ENCODE measurements around the gene HGF. TPM values are rescaled to one million over a fixed set of nuclear protein-coding genes. Genes with fewer than 3 reads are reported as not detected.

The HGF gene
- total and polyA plus RNA-seq, 10 of the 15 experiments (the other 5 are each of a cell fraction or from before 2014, with no cell fraction given), result 0.10 to 1.7 (median 0.99) TPM

- ChIA-PET SMC1A (ENCODE audit: uncharacterized antibody, unreplicated experiment) (interaction anchor here (0.8 to 5.1 kb wide), 4 partner anchors 10 to 15 kb away, joined by 3 to 20 read pairs (median 4); no protein-coding TSS in a partner anchor), RAD21 (ENCODE audit: unreplicated experiment) (no interaction called here), POLR2A (no interaction called here), CTCF (no interaction called here)
- Histone ChIP-seq H3K79me2 (ENCODE audit: control insufficient read depth, insufficient read depth, low read length) (no peaks in the 10 kb centered on the region), H3K36me3 (ENCODE audit: control insufficient read depth in 2 of 2, insufficient read depth in 2 of 2, low read length in 1 of 2) (no peaks in the 10 kb centered on the region), H2AFZ (ENCODE audit: control insufficient read depth, low read depth, low read length) (no peak overlapping the region), H3K4me2 (ENCODE audit: control insufficient read depth, insufficient read depth) (no peak overlapping the region), H3K4me1 (ENCODE audit: control insufficient read depth, insufficient read depth, low read length) (no peaks in the 10 kb centered on the region), H3K9me3 (replicated peaks; ENCODE audit: control insufficient read depth, insufficient read depth, low read length) (no peaks in the 10 kb centered on the region), H3K27ac (ENCODE audit: control insufficient read depth, insufficient read depth) (no peak overlapping the region), H3K27me3 (replicated peaks in 1 of 2; ENCODE audit: control insufficient read depth in 2 of 2, insufficient read depth in 2 of 2, low read length in 1 of 2) (no peaks in the 10 kb centered on the region), H3K4me3 (no peak overlapping the region), H3K9ac (ENCODE audit: control insufficient read depth, insufficient read depth, low read length) (no peak overlapping the region), H4K20me1 (ENCODE audit: control insufficient read depth, insufficient read depth) (no peaks in the 10 kb centered on the region)
- BruUV-seq (replicated peaks), result no TSS peak
- FAIRE-seq, result no peak
- ATAC-seq, result no peak
- 0% methylated on average over 3 of the region's 3 CpGs for WGBS (ENCODE audit: insufficient coverage, insufficient replicate concordance, low lambda C conversion rate, missing lambda C conversion rate)
- TF ChIP-seq ZNF217 (IDR thresholded peaks at IDR 0.05) (no peak), NR2C2 (IDR thresholded peaks at IDR 0.05; ENCODE audit: borderline replicate concordance, control insufficient read depth, insufficient read length, low read depth) (no peak), RAD21 (IDR thresholded peaks at IDR 0.05; ENCODE audit: insufficient read depth, low read depth, low read length) (no peak), IRF3 (IDR thresholded peaks at IDR 0.05) (no peak), DPF2 (IDR thresholded peaks at IDR 0.05) (no peak), SMARCA5 (IDR thresholded peaks at IDR 0.05) (no peak), CBFB (IDR thresholded peaks at IDR 0.05; ENCODE audit: low read depth) (no peak), HCFC1 (IDR thresholded peaks at IDR 0.05; ENCODE audit: low read length) (no peak), ASH2L (IDR thresholded peaks at IDR 0.05; ENCODE audit: borderline replicate concordance, low read depth) (no peak), USF1 (IDR thresholded peaks at IDR 0.05; ENCODE audit: borderline replicate concordance, extremely low read length, insufficient read depth, low read depth, low read length) (no peak), TCF3 (IDR thresholded peaks at IDR 0.05; ENCODE audit: borderline replicate concordance, insufficient read depth, low read depth, low read length) (no peak), CEBPZ (IDR thresholded peaks at IDR 0.05; ENCODE audit: low read depth, low read length) (no peak), RB1 (IDR thresholded peaks at IDR 0.05; ENCODE audit: borderline replicate concordance) (no peak), SREBF1 (IDR thresholded peaks at IDR 0.05; ENCODE audit: low read length) (no peak), BMI1 (IDR thresholded peaks at IDR 0.05; ENCODE audit: borderline replicate concordance) (no peak), FOS (IDR thresholded peaks at IDR 0.05; ENCODE audit: borderline replicate concordance, extremely low read depth, insufficient read length) (no peak)
- no peak for DNase-seq (ENCODE audit: low read depth, low spot score)
- in situ Hi-C loops (cut with MboI) (no loop called here), intact Hi-C loops (cut with micrococcal nuclease; ENCODE audit: unreplicated experiment) (no loop called here)
Observed at GRCh38 chr7:81690688-81691087, 79.2 kb downstream of the HGF start.

All from GM12878 (cell line).